WTC11 (cell line): ENCODE data around the gene CYP2U1. TPM values are rescaled to one million over a fixed set of nuclear protein-coding genes. Genes with fewer than 3 reads are reported as not detected.

Source experiments
- ATAC-seq: fragments of 200-7000 bp; cut with Tn5 transposase; 2 replicates; pipeline ENCODE4 v1.10.0; 2021; ENCODE audit warnings: mild to moderate bottlenecking, moderate library complexity
- CTCF ChIA-PET: fragments of 300-600 bp; sonication (Branson Sonifier 250); formaldehyde crosslinking; loops from one replicate; lab custom pipeline; 2021; ENCODE audit warnings: antibody characterized with exemption; lab: Charles Lee
- POLR2A ChIA-PET: fragments of 350-600 bp; sonication (Branson Sonifier 250); formaldehyde crosslinking; loops from one replicate; lab custom pipeline; 2021; ENCODE audit warnings: antibody characterized with exemption; lab: Charles Lee
- DNase-seq: peaks from one replicate; pipeline ENCODE4 v3.0.0; 2021; ENCODE audit warnings: low spot score
- H3K27ac Mint-ChIP-seq: 2 replicates; pipeline ENCODE4 v1.8.0; 2021; ENCODE audit warnings: mixed read lengths
- H3K27me3 Mint-ChIP-seq: 2 replicates; pipeline ENCODE4 v1.8.0; 2021; ENCODE audit warnings: low read depth, mild to moderate bottlenecking, moderate library complexity, mixed read lengths
- H3K36me3 Mint-ChIP-seq: 2 replicates; pipeline ENCODE4 v1.8.0; 2021; ENCODE audit warnings: mixed read lengths
- H3K4me1 Mint-ChIP-seq: 2 replicates; pipeline ENCODE4 v1.8.0; 2022; ENCODE audit warnings: mixed read lengths
- H3K4me3 Mint-ChIP-seq: 2 replicates; pipeline ENCODE4 v1.8.0; 2021; ENCODE audit warnings: mild to moderate bottlenecking, moderate library complexity, mixed read lengths
- H3K9me3 Mint-ChIP-seq: 2 replicates; pipeline ENCODE4 v1.8.0; 2021; ENCODE audit warnings: mixed read lengths
- ARID4B ChIP-seq: sonication (generic); formaldehyde crosslinking; IDR thresholded peaks from 2 replicates; pipeline ENCODE4 v1.8.0; 2023; ENCODE audit warnings: missing genetic modification reagents, mild to moderate bottlenecking, borderline replicate concordance
- CDX4 ChIP-seq: fragments of 250-450 bp; sonication (Bioruptor Pico); IDR thresholded peaks from 2 replicates; pipeline ENCODE4 v1.9.0; 2021; ENCODE audit warnings: moderate library complexity, mild to moderate bottlenecking, inconsistent platforms, borderline replicate concordance
- EMX1 ChIP-seq: fragments of 250-450 bp; sonication (Bioruptor Pico); IDR thresholded peaks from 2 replicates; pipeline ENCODE4 v1.8.0; 2021; ENCODE audit warnings: mild to moderate bottlenecking
- ERG ChIP-seq: fragments of 250-450 bp; sonication (Bioruptor Pico); IDR thresholded peaks from 2 replicates; pipeline ENCODE4 v1.8.0; 2021; ENCODE audit warnings: mild to moderate bottlenecking
- GTF2I ChIP-seq: fragments of 250-450 bp; sonication (Bioruptor Pico); conservative IDR thresholded peaks from 2 replicates; pipeline ENCODE4 v1.4.0; 2021; ENCODE audit warnings: mild to moderate bottlenecking
- NR3C1 ChIP-seq: sonication (generic); formaldehyde crosslinking; conservative IDR thresholded peaks from 2 replicates; pipeline ENCODE4 v1.8.1; 2023; ENCODE audit warnings: low read depth, mild to moderate bottlenecking, missing genetic modification reagents
- RORB ChIP-seq: fragments of 250-450 bp; sonication (Bioruptor Pico); IDR thresholded peaks from 2 replicates; pipeline ENCODE4 v1.9.0; 2021; ENCODE audit warnings: mild to moderate bottlenecking
- STAT6 ChIP-seq: sonication (generic); formaldehyde crosslinking; conservative IDR thresholded peaks from 2 replicates; pipeline ENCODE4 v1.8.1; 2023; ENCODE audit warnings: mild to moderate bottlenecking, low read depth, missing genetic modification reagents, moderate library complexity
- TEAD4 ChIP-seq: sonication (generic); formaldehyde crosslinking; IDR thresholded peaks from 2 replicates; pipeline ENCODE4 v1.8.0; 2022; ENCODE audit warnings: mild to moderate bottlenecking, missing genetic modification reagents
- ZMAT4 ChIP-seq: fragments of 250-450 bp; sonication (Bioruptor Pico); IDR thresholded peaks from 2 replicates; pipeline ENCODE4 v1.9.0; 2021; ENCODE audit warnings: mild to moderate bottlenecking
- ZNF219 ChIP-seq: sonication (generic); formaldehyde crosslinking; IDR thresholded peaks from 2 replicates; pipeline ENCODE4 v1.8.0; 2023; ENCODE audit warnings: missing genetic modification reagents, mild to moderate bottlenecking, borderline replicate concordance
- ZNF263 ChIP-seq: sonication (generic); formaldehyde crosslinking; IDR thresholded peaks from 2 replicates; pipeline ENCODE4 v1.8.1; 2022; ENCODE audit warnings: low read depth, mild to moderate bottlenecking, moderate library complexity, missing genetic modification reagents
- ZNF281 ChIP-seq: sonication (generic); formaldehyde crosslinking; IDR thresholded peaks from 2 replicates; pipeline ENCODE4 v1.8.0; 2023; ENCODE audit warnings: mild to moderate bottlenecking, missing genetic modification reagents
- ZNF532 ChIP-seq: fragments of 250-450 bp; sonication (Bioruptor Pico); IDR thresholded peaks from 2 replicates; pipeline ENCODE4 v1.9.0; 2021; ENCODE audit warnings: mild to moderate bottlenecking, borderline replicate concordance
- total RNA-seq: library from RNA; stranded (reverse); gene quantifications from 3 replicates; pipeline ENCODE4 v1.2.3, GENCODE V29; 2021

The CYP2U1 gene
- total RNA-seq, 1 experiment from 2014 or later = 2.9 TPM

- TF ChIP-seq ZNF532 (CRISPR knock-in tag) = no peak
- no peak for TF ChIP-seq ZNF219 (CRISPR knock-in tag)
- TF ChIP-seq EMX1 = no peak
- TF ChIP-seq RORB = no peak
- TF ChIP-seq ZMAT4 = no peak
- TF ChIP-seq ZNF263 (CRISPR knock-in tag) = no peak
- no peak for TF ChIP-seq STAT6 (CRISPR knock-in tag)
- no peak for TF ChIP-seq ERG (CRISPR knock-in tag)
- no peak for TF ChIP-seq ARID4B (CRISPR knock-in tag)
- no peak for TF ChIP-seq TEAD4
- TF ChIP-seq, all 79 proteins: peak for 0
Observed at GRCh38 chr4:107991945-107992630, 60.7 kb downstream of the CYP2U1 start (continued).

GRCh38 chr4:107993969-107994368 lies 62.6 kb downstream of the CYP2U1 start:
- CTCF ChIA-PET = no interaction called here
- POLR2A ChIA-PET = interaction anchor here (0.6 kb wide), 1 partner anchor 663 kb away, joined by 3 read pairs; no protein-coding TSS in a partner anchor
- no peak for TF ChIP-seq ZNF281 (CRISPR knock-in tag)
- no peak for TF ChIP-seq STAT6 (CRISPR knock-in tag)
- no peak for TF ChIP-seq GTF2I (CRISPR knock-in tag)
- no peak for TF ChIP-seq NR3C1 (CRISPR knock-in tag)
- no peak for TF ChIP-seq CDX4 (CRISPR knock-in tag)
- no peak for TF ChIP-seq ZNF219 (CRISPR knock-in tag)
- no peak for TF ChIP-seq ZNF263 (CRISPR knock-in tag)

More at GRCh38 chr4:107993969-107994368, 62.6 kb downstream of the CYP2U1 start:
- ATAC-seq = no peak
- no peaks in the 10 kb centered on the region for H3K9me3 Mint-ChIP-seq
- no peak for DNase-seq
- peaks cover 3% of the 10 kb centered on the region; the same call in 1 of the 2 replicates for H3K27me3 Mint-ChIP-seq
- peaks cover 15% of the 10 kb centered on the region for H3K36me3 Mint-ChIP-seq
- H3K27ac Mint-ChIP-seq = no peak overlapping the region
- no peak overlapping the region for H3K4me3 Mint-ChIP-seq
- H3K4me1 Mint-ChIP-seq = peaks cover 29% of the 10 kb centered on the region
